Astrocyte of the cerebellum (primary cell): ENCODE measurements around the gene NHS.

Experiments used
- DNase-seq: peaks from one replicate; pipeline ENCODE4 v3.0.0-alpha.2; 2011; ENCODE audit warnings: low read depth
- H3K4me3 ChIP-seq: 2 replicates; pipeline ENCODE4 v1.5.1; 2011; ENCODE audit warnings: mild to moderate bottlenecking, low read depth, low read length, moderate library complexity
- in situ Hi-C: cut with HindIII; loops from 2 replicates; pipeline ENCODE4 v1.10.0; 2017; ENCODE audit warnings: low sequenced_read_pairs
- TF ChIP-seq, protein P1 (sequence below): IDR thresholded peaks from 2 replicates; pipeline ENCODE4 v1.5.1; 2012; ENCODE audit warnings: low read length, low read depth, moderate library complexity, mild to moderate bottlenecking; ENCODE audit errors: missing control alignments

NHS gene

DNA sequence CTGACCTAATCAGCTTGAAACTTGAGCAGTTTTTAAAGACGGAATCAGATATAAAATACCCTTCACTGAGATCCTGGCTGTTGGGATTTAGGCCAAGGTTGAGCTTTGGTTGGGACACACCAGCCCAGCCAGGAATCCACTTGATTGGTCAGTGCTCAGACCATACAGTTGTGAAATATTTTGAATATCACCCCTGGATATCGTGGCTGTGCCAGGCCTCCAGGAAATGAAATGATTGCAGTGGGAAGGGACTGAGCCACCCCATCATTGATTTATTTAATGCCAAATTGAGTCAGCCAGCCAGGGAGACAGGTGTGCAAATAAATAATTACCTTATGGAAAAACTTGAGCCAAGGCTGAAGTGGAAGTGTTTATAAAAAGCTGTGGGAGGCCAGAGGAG, 233.9 kb downstream of the NHS start:
- in situ Hi-C loops, result no loop called here
- H3K4me3 ChIP-seq, result no peak overlapping the region
- TF ChIP-seq, protein P1, sequence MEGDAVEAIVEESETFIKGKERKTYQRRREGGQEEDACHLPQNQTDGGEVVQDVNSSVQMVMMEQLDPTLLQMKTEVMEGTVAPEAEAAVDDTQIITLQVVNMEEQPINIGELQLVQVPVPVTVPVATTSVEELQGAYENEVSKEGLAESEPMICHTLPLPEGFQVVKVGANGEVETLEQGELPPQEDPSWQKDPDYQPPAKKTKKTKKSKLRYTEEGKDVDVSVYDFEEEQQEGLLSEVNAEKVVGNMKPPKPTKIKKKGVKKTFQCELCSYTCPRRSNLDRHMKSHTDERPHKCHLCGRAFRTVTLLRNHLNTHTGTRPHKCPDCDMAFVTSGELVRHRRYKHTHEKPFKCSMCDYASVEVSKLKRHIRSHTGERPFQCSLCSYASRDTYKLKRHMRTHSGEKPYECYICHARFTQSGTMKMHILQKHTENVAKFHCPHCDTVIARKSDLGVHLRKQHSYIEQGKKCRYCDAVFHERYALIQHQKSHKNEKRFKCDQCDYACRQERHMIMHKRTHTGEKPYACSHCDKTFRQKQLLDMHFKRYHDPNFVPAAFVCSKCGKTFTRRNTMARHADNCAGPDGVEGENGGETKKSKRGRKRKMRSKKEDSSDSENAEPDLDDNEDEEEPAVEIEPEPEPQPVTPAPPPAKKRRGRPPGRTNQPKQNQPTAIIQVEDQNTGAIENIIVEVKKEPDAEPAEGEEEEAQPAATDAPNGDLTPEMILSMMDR, result no peak
- no peak for DNase-seq

DNA sequence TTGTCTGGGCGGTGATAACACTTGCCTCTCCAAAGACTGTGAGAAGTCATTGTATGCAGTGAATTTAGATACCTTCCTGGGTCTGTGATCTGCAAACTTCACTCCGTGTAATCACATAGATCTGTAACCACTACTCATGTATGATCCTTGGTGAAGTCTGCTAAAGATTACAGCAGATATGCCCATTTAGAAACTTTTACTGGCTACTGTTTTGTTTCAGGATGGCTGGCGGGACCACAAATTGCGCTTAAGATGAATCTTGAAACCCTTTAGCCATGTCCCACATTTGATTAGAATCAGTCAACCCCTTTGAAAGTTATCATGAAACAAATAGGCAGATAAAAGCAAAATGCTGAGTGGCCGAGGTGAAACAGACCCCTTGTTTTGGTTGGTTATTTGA, 235.8 kb downstream of the NHS start:
- in situ Hi-C loops, result no loop called here
- no peak for DNase-seq
- no peak overlapping the region for H3K4me3 ChIP-seq
- TF ChIP-seq, protein P1, result no peak

DNA sequence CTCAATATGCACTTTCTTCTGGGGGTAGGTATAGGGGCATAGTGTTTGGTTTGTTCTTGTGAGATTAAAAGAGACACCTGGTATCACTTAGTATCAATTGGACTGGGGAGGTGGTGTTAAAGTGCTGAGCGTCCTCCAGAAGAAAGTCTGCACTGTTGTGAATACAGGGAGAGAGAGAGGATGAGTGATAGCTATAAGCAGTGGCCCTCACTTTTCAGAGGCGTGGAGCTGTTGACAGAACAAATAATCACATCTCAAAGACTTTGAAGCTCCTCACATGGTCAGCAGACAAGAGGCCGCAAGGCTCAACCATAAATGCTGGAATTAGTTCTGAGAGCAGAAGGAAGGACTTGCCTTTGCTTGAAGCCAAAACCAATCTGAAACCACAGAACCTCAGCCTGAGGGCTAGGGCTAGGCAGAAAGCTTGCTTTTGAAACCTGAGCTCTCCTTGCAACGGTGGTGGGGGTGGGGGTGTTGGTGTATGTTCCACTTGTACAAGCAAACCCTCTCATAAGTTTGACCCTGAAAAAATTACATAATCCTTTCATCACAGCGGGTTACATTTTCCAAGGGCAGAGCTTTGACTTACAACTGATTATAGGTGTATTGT, 239.1 kb downstream of the NHS start:
- TF ChIP-seq, protein P1, result no peak
- in situ Hi-C loops, result no loop called here
- DNase-seq, result peak; percentile 82
- no peak overlapping the region for H3K4me3 ChIP-seq

DNA sequence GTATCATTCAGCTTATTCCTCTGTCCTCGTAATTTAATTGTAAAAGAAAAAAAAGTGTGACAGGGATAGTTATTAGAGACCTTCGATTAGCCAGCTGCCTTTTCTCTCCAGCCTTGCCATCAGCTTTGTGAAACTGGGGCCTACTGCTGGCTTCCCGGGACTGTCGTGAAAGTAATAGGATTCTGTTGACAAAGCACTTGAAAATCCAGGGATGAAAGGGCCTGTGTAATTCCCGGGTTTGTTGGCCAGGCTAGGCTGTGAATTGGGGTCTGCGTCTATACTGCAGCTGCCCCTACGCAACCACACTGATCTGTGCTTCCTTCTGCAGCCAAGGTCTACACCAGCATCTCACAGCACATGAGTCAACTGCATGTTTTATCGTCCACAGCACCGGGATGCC, 241.9 kb downstream of the NHS start:
- no peak for DNase-seq
- TF ChIP-seq, protein P1, result no peak
- H3K4me3 ChIP-seq, result no peak overlapping the region
- in situ Hi-C loops, result no loop called here

DNA sequence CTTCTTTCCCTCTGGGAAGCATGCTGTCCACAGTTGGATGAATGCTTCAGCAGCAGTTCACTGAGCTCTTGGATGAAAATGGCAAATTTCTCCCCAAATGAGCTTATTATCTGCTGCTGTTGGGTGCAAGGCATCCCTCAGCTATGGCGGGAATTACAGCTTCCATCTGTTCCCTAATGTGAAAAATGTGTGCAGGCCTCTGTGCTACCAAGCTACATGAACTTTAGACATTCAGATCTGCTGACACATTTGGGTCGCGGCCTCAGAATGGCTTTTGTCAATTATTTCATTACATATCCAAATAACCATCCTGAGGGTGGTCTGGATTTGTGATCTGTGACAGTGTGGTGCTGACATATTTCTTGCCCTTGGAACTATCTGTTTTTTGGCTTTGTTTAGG, 242.8 kb downstream of the NHS start:
- DNase-seq, result no peak
- in situ Hi-C loops, result no loop called here
- no peak overlapping the region for H3K4me3 ChIP-seq
- TF ChIP-seq, protein P1, result no peak

DNA sequence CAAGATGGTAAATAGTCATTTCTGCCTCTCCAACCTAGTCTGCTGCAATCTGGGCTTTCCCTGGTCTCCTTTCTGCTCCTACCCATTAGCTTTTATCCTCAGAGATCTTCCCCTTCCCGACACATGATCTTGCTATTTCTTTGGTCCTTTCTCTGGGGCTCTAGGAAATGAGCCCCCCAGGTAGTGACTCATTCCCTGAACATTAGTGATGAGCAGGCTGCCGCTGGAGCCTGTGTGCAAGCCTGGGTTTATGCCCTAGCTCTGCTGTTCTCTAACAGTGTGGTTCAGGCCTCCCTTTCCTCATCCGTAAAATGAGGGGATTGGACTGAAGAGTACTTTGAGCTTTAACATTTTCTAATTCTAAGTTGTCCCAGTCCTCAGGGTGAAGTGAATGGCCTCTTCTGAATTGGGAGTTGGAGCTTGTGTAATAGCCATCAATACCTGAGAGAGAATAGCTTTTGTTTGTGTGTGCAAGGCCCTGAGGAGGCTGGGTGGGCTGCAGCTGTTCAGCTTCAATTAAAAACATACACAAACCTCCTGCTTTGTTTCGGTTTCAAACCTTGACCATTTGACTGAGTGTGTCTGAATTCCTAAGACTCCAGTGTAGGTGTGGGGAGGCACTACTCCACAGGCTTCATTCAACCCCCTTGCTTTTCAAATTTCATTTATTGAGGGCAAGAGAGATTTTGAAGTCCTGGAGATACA, 246.7 kb downstream of the NHS start:
- in situ Hi-C loops, result no loop called here
- TF ChIP-seq, protein P1, result no peak
- no peak overlapping the region for H3K4me3 ChIP-seq
- no peak for DNase-seq
